ENCODE measurements around the gene CSN3. TPM values are rescaled to one million over a fixed set of nuclear protein-coding genes. Genes with fewer than 3 reads are reported as not detected.
"Not testable (repeated sequence)": the region's sequence is repeated elsewhere in the genome, so short reads cannot be mapped to it uniquely, and the experiment has no call there.

Gene CSN3
- total RNA-seq, 1 donor from 2014 or later, result not detected

DNA sequence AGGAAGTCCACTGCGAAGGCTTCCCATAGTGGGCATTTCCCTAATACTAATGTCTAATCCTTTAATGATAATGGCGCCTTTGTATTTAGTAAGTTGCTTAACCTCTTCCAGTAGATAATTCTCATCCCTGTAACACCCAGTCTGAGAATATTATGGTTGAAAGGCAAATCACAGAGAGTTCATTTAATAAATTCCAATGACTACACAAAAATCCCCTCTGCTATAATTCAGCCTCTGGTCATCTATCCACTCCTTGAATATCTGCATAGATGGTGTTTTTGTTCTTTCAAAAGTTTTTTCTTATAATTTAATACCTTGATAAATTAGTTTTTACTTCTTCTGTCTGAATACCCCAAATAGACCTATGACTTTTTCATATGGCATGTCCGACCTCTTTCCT lies 21.0 kb upstream of the CSN3 start:
- H3K27me3 Mint-ChIP-seq, H3K9me3 Mint-ChIP-seq: not testable (repeated sequence)

DNA sequence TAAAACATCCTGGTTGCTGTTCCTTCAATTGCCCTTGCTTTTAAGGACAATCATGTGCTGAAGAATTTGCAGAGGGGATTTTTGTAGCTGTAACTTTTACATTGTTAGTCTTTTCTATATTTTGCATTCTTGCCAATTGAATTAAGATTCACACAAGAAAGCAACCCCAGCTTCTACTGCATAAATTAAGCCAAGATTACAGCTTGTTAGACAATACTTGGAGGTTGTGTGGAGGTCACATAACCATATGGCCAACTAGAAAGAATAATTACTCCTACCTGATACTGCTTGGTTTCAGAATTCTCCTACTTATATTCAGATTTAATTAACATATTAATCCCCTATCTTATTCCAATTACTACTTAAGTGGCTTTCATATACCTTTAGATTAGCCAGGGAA lies 20.6 kb upstream of the CSN3 start:
- not testable (repeated sequence) for H3K9me3 Mint-ChIP-seq; H3K27ac Mint-ChIP-seq; DNase-seq (ENCODE audit: extremely low spot score, unreplicated experiment); H3K4me3 Mint-ChIP-seq; H3K27me3 Mint-ChIP-seq; H3K36me3 Mint-ChIP-seq; H3K4me1 Mint-ChIP-seq (ENCODE audit: unreplicated experiment)

More for the DNA sequence above, 21.0 kb upstream of the CSN3 start:
- not testable (repeated sequence) for H3K27ac Mint-ChIP-seq; H3K4me1 Mint-ChIP-seq (ENCODE audit: unreplicated experiment); H3K4me3 Mint-ChIP-seq; H3K36me3 Mint-ChIP-seq; DNase-seq (ENCODE audit: extremely low spot score, unreplicated experiment)

DNA sequence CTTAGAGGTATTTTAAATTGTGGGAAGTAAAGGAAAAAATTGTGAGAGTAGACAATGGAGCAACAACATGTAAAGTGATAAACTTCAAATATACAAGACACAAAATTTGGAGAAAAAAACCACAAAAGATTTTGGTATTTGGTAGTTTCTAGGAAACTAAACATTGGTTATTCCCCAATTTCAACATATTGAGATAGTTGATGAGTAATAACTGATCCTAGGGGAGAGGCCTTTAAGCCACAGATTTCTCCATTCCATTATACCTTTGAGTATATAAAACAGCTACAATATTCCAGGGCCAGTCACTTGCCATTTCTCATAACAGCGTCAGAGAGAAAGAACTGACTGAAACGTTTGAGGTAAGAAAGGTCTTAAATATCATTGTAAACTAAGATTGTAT lies 16.6 kb upstream of the CSN3 start, which contains the start of gene FDCSP:
Gene FDCSP (plus strand): TSS at position 301 of the 400 bp plus-strand sequence. CDS start 5,071 bp downstream, outside the sequence.
- TF ChIP-seq, protein P1, sequence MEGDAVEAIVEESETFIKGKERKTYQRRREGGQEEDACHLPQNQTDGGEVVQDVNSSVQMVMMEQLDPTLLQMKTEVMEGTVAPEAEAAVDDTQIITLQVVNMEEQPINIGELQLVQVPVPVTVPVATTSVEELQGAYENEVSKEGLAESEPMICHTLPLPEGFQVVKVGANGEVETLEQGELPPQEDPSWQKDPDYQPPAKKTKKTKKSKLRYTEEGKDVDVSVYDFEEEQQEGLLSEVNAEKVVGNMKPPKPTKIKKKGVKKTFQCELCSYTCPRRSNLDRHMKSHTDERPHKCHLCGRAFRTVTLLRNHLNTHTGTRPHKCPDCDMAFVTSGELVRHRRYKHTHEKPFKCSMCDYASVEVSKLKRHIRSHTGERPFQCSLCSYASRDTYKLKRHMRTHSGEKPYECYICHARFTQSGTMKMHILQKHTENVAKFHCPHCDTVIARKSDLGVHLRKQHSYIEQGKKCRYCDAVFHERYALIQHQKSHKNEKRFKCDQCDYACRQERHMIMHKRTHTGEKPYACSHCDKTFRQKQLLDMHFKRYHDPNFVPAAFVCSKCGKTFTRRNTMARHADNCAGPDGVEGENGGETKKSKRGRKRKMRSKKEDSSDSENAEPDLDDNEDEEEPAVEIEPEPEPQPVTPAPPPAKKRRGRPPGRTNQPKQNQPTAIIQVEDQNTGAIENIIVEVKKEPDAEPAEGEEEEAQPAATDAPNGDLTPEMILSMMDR (conservative IDR thresholded peaks at IDR 0.05), result no peak
- Mint-ChIP-seq H3K27me3 (no peaks in the 10 kb centered on the region), H3K9me3 (no peaks in the 10 kb centered on the region), H3K27ac (no peak within 1 kb of the TSS), H3K36me3 (no peaks in the 10 kb centered on the region), H3K4me1 (ENCODE audit: unreplicated experiment) (no peaks in the 10 kb centered on the region), H3K4me3 (no peak within 1 kb of the TSS)
- DNase-seq (ENCODE audit: extremely low spot score, unreplicated experiment), result no peak

DNA sequence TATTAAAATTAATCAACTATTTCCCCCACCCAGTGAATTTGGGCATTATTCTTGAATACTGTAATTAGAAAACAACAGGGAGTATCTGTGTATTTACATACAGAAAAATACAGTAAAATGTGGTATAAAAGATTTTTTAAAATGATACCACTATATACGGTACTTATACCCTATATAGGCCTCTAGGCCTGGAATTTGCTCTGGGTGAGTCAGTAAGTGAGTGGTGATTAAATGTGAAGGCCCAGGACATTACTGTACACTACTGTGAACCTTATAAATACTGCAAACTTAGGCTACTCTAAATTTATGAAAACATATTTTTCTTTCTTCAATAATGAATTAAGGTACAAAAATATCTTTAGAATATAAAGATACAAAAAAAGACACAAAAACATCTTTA lies 6.3 kb upstream of the CSN3 start:
- Mint-ChIP-seq H3K27me3 (no peaks in the 10 kb centered on the region), H3K4me1 (ENCODE audit: unreplicated experiment) (no peaks in the 10 kb centered on the region), H3K36me3 (no peaks in the 10 kb centered on the region), H3K4me3 (no peak overlapping the region), H3K27ac (no peak overlapping the region), H3K9me3 (no peaks in the 10 kb centered on the region)
- no peak for DNase-seq (ENCODE audit: extremely low spot score, unreplicated experiment)
- TF ChIP-seq, protein P1 (conservative IDR thresholded peaks at IDR 0.05), result no peak

DNA sequence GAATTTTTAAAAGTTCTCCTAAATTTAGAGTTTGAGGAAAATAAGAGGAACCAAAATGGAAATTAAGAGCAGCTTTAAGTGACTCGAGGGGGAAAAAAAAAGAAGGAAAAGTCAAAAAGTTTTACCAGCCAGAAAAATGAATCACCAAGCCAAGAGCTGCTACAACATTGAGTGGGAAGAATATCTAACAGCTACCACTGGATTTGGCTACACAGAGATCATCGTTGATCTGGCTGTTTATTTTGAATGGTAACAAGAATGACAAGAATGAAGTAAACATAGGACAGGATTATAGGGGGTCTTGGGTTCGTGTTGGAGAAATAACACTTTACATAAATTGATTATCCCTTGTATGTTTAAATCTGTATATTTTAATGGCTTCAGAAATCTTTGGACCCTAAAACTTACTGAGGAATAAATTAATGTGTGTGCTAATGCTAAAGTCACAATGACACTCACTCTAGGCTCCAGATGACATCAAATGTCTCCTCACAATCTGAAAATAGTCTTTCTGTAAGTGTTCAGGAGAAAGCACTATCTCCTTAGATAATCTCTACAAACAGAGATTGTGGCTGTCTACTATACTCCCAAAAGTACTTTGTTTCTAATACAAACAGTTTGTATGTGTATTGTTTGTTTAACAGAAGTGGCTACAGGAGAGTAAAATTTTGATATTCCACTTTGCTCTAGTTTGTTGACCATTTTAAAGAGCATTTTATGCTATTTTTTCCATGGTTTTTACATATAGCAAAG lies 3.1 kb upstream of the CSN3 start:
- Mint-ChIP-seq H3K4me1 (ENCODE audit: unreplicated experiment) (no peaks in the 10 kb centered on the region), H3K27ac (no peak overlapping the region), H3K36me3 (no peaks in the 10 kb centered on the region), H3K27me3 (no peaks in the 10 kb centered on the region), H3K4me3 (no peak overlapping the region), H3K9me3 (no peaks in the 10 kb centered on the region)
- no peak for DNase-seq (ENCODE audit: extremely low spot score, unreplicated experiment)
- TF ChIP-seq, protein P1 (conservative IDR thresholded peaks at IDR 0.05), result no peak

DNA sequence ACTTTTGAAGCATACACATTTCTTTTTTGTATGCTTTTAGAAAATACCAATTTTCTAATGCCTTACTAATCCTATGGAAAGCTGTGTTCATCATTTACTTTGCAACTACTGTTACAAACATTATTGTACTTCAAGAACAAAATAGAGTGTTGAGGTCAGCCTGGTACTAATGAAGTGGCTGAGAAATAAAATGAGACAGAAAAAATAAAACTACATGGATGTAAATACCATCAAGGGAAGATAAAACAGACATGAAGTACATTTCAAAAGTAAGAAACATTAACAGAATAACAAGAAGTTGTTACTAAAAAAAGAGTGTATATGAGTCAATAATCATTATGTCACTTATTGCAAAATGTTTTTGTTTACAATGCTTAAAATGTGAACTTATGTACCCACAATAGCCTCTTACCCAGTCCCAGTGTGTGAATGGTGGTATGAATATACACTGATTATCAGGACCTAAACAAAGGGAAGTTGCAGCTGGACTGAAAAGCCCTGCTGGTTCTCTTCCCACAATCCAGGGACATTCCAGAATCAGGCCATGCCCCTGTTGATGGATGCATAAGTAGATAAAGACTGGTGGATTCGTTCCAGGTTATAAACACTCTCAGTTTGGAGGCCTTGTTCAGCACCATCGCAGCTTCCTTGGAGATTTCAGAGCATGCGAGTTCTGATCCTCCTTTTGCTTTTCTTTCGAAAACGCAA lies 2.4 kb upstream of the CSN3 start:
- H3K4me1 Mint-ChIP-seq (ENCODE audit: unreplicated experiment), result no peaks in the 10 kb centered on the region
- no peak overlapping the region for H3K27ac Mint-ChIP-seq
- H3K4me3 Mint-ChIP-seq, result no peak overlapping the region
- H3K9me3 Mint-ChIP-seq, result no peaks in the 10 kb centered on the region
- no peak for DNase-seq (ENCODE audit: extremely low spot score, unreplicated experiment)
- H3K27me3 Mint-ChIP-seq, result no peaks in the 10 kb centered on the region
- TF ChIP-seq, protein P1 (conservative IDR thresholded peaks at IDR 0.05), result no peak
- H3K36me3 Mint-ChIP-seq, result no peaks in the 10 kb centered on the region
